Measurements from ENCODE around the gene RBCK1. TPM values are rescaled to one million over a fixed set of nuclear protein-coding genes. Genes with fewer than 3 reads are reported as not detected.
"Not testable (repeated sequence)": the region's sequence is repeated elsewhere in the genome, so short reads cannot be mapped to it uniquely, and the experiment has no call there.

The RBCK1 gene
- total RNA-seq, 1 donor from 2014 or later = 15.1 TPM

DNA sequence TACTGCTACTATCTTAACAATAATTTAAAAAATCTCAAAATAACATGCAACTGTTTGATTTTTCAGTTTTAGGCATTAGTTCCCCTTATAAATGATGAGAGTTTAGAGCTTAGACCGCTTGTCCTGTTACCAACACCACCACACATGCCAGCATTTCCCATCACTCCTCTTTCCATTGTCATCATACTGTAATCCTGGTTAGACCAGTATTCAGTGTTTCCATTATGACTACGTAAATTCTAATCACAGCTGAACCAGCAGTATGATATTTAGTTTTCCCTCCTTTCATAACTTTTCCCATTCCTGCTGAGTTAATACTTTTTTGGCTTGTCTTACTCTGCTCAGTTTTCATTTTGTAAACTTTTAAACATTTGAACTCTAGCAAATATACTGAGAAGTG lies 66.5 kb downstream of the RBCK1 start:
- no peak for DNase-seq

DNA sequence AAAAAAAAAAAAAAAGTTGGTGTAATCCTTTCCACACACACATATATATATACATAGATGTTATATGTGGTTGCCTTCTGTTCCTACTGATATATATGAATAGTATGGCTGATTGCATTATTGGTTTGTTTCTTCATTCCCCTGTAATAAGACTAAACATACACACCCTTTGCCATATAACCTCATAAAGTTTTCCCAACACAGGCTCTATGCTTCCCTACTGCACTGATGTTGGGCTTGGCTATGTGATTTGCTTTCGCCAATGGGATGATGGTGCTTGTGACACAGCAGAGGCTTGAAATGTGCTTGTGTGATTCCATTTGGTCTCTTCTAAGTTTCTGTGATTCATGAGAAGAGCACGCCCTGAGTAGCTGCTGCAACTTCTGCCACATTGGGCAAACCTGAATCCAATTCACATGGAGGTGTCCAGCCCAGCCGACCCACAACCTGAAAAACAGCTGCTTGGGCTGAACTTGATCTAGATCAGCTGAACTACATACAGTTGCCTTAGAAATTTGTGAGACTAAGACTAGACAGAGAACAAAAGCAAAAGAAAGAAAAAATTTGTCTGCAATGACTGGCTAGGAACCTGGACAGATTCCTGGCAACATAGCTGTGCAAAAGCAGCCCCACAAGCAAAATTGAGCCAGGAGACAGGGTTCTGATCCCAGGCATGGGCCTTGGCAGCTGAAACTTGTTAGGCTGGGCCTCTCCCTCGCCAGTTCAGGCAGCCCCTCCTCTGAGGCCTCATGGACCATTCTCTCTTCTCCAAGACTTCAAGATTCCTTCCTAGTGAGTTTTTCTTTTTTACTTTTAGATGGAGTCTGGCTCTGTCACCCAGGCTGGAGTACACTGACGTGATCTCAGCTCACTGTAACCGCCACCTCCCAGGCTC lies 67.6 kb downstream of the RBCK1 start:
- no peak for DNase-seq

DNA sequence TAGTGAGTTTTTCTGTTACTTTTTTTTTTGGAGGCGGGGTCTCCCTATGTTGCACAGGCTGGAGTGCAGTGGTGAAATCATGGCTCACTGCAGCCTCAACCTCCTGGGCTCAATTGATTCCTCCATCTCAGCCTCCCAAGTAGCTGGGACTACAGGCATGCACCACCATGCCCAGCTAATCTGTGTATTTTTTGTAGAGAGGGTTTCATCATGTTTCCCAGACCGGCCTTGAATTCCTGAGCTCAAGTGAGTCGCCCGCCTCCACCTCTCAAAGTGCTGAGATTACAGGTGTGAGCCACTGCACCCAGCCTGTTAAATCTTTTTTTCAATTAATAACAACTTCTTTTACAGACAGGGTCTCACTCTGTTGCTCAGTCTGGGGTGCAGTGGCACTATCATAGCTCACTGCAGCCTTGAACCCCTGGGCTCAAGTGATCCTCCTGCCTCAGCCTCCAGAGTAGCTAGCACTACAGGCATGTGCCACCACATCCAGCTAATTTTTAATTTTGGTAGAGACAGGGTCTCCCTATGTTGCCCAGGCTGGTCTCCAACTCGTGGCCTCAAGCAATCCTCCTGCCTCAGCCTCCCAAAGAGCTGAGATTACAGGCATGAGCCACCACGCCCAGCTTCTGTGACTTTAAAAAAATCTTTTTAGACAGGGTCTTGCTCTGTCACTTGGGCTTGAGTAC lies 68.6 kb downstream of the RBCK1 start:
- DNase-seq = not testable (repeated sequence)

DNA sequence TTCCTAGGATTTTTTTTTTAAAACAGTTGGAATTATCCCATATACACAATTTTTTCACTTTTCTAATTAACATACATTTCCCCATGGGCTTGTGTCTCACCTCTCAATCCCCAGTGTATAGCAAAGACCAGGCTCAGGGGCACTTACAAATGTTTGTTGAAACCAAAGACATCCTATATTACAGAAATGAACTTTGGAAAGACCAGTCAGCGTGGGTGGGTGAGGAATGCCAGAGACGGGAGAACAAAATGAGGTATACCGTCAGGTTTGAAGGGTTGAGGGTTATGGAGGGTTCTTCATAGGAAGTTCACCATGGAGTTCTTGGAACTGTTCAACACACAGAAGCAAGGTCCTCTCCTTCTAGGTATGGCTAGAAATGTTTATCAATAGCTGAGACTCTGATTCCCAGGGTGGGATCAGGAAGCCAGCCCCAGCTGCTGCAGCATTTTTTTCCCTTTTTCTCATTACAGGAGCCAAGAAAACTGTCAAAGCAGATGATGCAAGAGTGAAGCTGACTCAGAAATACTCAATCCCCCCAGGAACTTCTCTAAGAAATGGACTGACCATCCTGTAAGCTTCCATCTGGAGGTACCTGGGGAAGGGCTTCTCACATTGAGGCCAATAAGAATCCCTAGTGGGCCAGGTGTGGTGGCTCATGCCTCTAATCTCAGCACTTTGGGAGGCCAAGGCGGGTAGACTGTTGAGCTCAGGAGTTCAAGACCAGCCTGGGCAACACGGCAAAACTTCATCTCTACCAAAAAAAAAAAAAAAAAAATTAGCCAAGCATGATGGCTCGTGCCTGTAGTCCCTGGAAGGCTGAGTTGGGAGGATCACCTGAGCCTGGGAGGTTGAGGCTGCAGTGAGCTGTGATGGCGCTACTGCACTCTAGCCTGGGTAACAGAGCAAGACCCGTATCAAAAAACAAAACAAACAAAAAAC lies 70.2 kb downstream of the RBCK1 start:
- DNase-seq = no peak

DNA sequence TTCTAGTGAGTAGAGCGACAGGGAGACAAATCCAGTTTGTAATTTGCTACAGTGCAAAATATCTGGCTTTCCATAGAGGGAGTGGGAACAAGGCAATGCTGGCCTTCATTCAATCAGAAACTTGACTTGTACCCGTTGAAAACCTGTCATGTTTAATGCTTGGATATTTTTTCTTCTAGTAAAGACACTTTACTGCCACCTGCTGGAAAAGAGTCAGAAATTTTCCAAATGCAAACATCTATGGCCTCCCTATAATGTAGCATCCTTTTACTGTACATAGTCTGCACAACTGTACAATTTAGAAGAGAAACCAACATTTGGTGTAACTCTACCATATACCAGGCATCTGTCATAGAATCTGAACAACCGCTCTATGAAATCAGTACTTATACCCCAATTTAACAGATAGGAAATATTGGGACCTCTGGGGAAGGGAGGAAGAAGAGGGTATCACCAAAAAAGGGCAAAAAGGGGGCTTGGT lies 70.9 kb downstream of the RBCK1 start:
- DNase-seq = no peak

DNA sequence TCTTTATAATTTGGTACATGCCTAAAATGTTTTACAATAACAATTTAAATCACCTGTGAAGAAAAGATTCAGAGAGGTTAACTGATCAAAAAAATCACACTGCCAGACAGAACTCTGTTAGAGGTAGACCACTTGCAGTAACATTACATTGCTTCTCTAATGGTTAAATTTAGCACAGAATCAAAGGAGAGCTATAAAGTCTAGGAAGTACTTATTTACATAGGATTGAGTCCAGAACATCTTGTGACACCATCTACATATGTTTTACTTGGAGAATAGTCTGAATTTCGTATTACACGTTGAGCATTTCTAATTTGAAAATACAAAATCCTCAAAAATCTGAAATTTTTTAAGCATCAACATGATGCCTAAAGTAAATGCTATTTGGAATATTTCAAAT lies 71.4 kb downstream of the RBCK1 start:
- DNase-seq = no peak

DNA sequence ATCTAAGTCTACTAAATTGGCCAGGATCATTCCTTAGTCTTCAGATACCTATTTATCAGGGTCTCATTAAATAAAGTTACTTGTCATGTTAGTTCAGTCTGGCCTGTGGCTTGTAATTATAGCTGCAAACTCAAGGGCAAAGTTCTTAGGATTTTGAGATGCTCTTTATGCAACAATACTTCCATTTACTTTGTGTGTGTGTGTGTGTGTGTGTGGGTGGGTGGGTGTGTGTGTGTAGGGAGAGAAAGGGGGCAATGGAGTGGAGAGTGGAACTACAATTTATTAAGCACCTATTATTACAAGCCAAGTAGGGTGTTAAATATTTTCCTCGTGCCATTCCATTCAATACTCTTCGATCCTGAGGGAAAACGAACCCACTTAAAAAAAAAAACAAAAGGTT lies 71.9 kb downstream of the RBCK1 start:
- no peak for DNase-seq

DNA sequence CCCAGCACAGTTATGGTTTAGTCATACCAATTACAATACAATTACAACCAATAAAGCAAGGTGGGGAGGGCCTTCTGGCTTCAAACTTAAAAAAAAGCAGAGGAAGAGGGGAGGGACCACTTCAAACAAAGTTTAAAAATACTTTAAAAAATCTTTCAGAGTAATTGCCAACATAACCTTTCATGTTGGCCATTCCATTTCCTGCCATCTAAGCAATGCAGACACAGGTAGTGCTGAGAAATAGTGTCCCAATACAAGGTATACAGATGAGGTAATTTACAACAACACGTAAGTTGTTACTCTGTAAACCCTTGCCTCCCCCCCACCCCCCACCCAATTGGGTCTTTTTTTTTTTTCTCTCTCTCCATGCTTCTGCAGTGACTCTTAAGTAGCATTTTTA lies 73.1 kb downstream of the RBCK1 start:
- DNase-seq = no peak

Small RNAs within 50 kb of the gene (small RNA-seq; reads per million reads assigned to genes)
- gene RF00019 = not detected

Other genes with a start within 250 kb of the RBCK1 start
- not detected for gene DEFB128, start 218.6 kb upstream of the RBCK1 start, total RNA-seq
- not detected for gene DEFB129, start 181.0 kb upstream of the RBCK1 start, total RNA-seq
- not detected for gene DEFB132, start 150.6 kb upstream of the RBCK1 start, total RNA-seq
- gene C20orf96, start 117.5 kb upstream of the RBCK1 start, total RNA-seq = 3.3 TPM
- 27.0 TPM for gene ZCCHC3, start 110.7 kb upstream of the RBCK1 start, total RNA-seq
- 9.4 TPM for gene SOX12, start 82.7 kb upstream of the RBCK1 start, total RNA-seq
- 27.0 TPM for gene NRSN2, start 61.2 kb upstream of the RBCK1 start, total RNA-seq
- 12.5 TPM for gene TRIB3, start 27.5 kb upstream of the RBCK1 start, total RNA-seq
- 15.4 TPM for gene TBC1D20, start 54.2 kb downstream of the RBCK1 start, total RNA-seq
- 187 TPM for gene CSNK2A1, start 135.5 kb downstream of the RBCK1 start, total RNA-seq
- 0.47 TPM for gene TCF15, start 202.0 kb downstream of the RBCK1 start, total RNA-seq
- 11.5 TPM for gene SRXN1, start 244.9 kb downstream of the RBCK1 start, total RNA-seq